DMS53 (cell line): ENCODE measurements around the gene IL1RAPL1.
"Not testable (repeated sequence)": the region's sequence is repeated elsewhere in the genome, so short reads cannot be mapped to it uniquely, and the experiment has no call there.

Source experiments
- DNase-seq: peaks from one replicate; lab custom pipeline; 2025; lab: John Stamatoyannopoulos, UW

IL1RAPL1 gene

GRCh38 chrX:28787206-28787605 lies 200.0 kb downstream of the IL1RAPL1 start:
- DNase-seq, result peak; percentile 8

GRCh38 chrX:28800671-28801070 lies 213.4 kb downstream of the IL1RAPL1 start:
- not testable (repeated sequence) for DNase-seq

- peak; percentile 12 for DNase-seq
These were observed 215.4 kb downstream of the IL1RAPL1 start for GRCh38 chrX:28802625-28803024.

GRCh38 chrX:28835991-28836390 lies 248.7 kb downstream of the IL1RAPL1 start:
- no peak for DNase-seq

GRCh38 chrX:28843817-28844216 lies 256.6 kb downstream of the IL1RAPL1 start:
- DNase-seq, result no peak

- no peak for DNase-seq
These were observed 260.2 kb downstream of the IL1RAPL1 start for GRCh38 chrX:28847423-28847822.

GRCh38 chrX:28848707-28849106 lies 261.5 kb downstream of the IL1RAPL1 start:
- no peak for DNase-seq

- DNase-seq, result no peak
These were observed 263.7 kb downstream of the IL1RAPL1 start for GRCh38 chrX:28850955-28851354.

- no peak for DNase-seq
These were observed 264.6 kb downstream of the IL1RAPL1 start for GRCh38 chrX:28851871-28852270.

GRCh38 chrX:28854637-28855036 lies 267.4 kb downstream of the IL1RAPL1 start:
- DNase-seq, result no peak

- DNase-seq, result no peak
These were observed 289.2 kb downstream of the IL1RAPL1 start for GRCh38 chrX:28876408-28876807.

- DNase-seq, result no peak
These were observed 289.7 kb downstream of the IL1RAPL1 start for GRCh38 chrX:28876901-28877300.

- no peak for DNase-seq
These were observed 292.9 kb downstream of the IL1RAPL1 start for GRCh38 chrX:28880136-28880535.

- no peak for DNase-seq
These were observed 297.6 kb downstream of the IL1RAPL1 start for GRCh38 chrX:28884823-28885222.

GRCh38 chrX:28888416-28888815 lies 301.2 kb downstream of the IL1RAPL1 start:
- no peak for DNase-seq

- DNase-seq, result no peak
These were observed 302.4 kb downstream of the IL1RAPL1 start for GRCh38 chrX:28889591-28890090.

- DNase-seq, result no peak
These were observed 314.4 kb downstream of the IL1RAPL1 start for GRCh38 chrX:28901637-28902036.

- no peak for DNase-seq
These were observed 323.2 kb downstream of the IL1RAPL1 start for GRCh38 chrX:28910487-28910886.

- DNase-seq, result peak; percentile 89
These were observed 333.1 kb downstream of the IL1RAPL1 start for GRCh38 chrX:28920153-28920943.

GRCh38 chrX:28922106-28922505 lies 334.9 kb downstream of the IL1RAPL1 start:
- no peak for DNase-seq

GRCh38 chrX:28946846-28947245 lies 359.6 kb downstream of the IL1RAPL1 start:
- no peak for DNase-seq

- no peak for DNase-seq
These were observed 372.8 kb downstream of the IL1RAPL1 start for GRCh38 chrX:28960063-28960462.

GRCh38 chrX:28966331-28966730 lies 379.1 kb downstream of the IL1RAPL1 start:
- DNase-seq, result no peak

GRCh38 chrX:28969126-28969525 lies 381.9 kb downstream of the IL1RAPL1 start:
- no peak for DNase-seq
